GM18502 (cell line): ENCODE results near the gene OSTC.
"Not testable (repeated sequence)": the region's sequence is repeated elsewhere in the genome, so short reads cannot be mapped to it uniquely, and the experiment has no call there.

ENCODE experiments used
- ATAC-seq: cut with Tn5 transposase; IDR thresholded peaks from one replicate; pipeline ENCODE4 v1.9.1; 2021; ENCODE audit warnings: mild to moderate bottlenecking; ENCODE audit not compliant: unreplicated experiment, poor library complexity

Gene OSTC

GRCh38 chr4:108709722-108710121 is 59.3 kb downstream of the OSTC start:
- ATAC-seq, result no peak

GRCh38 chr4:108710578-108710977 is 60.2 kb downstream of the OSTC start:
- not testable (repeated sequence) for ATAC-seq

- no peak for ATAC-seq
Measured at GRCh38 chr4:108714880-108715279, 64.5 kb downstream of the OSTC start.

GRCh38 chr4:108716340-108716739 is 65.9 kb downstream of the OSTC start:
- ATAC-seq, result no peak

GRCh38 chr4:108717386-108717785 is 67.0 kb downstream of the OSTC start:
- ATAC-seq, result no peak
